Suprapubic skin (tissue), 4 donors: ENCODE measurements around the gene LRP8.

Source experiments
- EP300 ChIP-seq: sonication (generic); formaldehyde crosslinking; IDR thresholded peaks from one replicate; pipeline ENCODE4 v1.6.1; 2017; ENCODE audit warnings: antibody characterized with exemption
- POLR2A ChIP-seq, 2 donors: fragments of 450-650 bp; IDR thresholded peaks; one replicate each; pipeline ENCODE4 v1.6.1; 2017; ENCODE audit warnings: antibody characterized with exemption in 2 of 2, mild to moderate bottlenecking in 2 of 2, moderate library complexity in 2 of 2
- POLR2AphosphoS5 ChIP-seq, 3 donors: sonication (generic); formaldehyde crosslinking; IDR thresholded peaks; one replicate each; pipeline ENCODE4 v1.6.1; 2017; ENCODE audit warnings: antibody characterized with exemption in 3 of 3
- TF ChIP-seq, protein P1 (sequence below), 2 donors: fragments of 200-600 bp in 1 of 2; fragments of 450-650 bp in 1 of 2; sonication (generic) in 1 of 2; IDR thresholded peaks; one replicate each; pipeline ENCODE4 v1.5.1; 2016 to 2019; ENCODE audit warnings: antibody characterized with exemption in 2 of 2, mild to moderate bottlenecking in 1 of 2, moderate library complexity in 1 of 2

DNA sequence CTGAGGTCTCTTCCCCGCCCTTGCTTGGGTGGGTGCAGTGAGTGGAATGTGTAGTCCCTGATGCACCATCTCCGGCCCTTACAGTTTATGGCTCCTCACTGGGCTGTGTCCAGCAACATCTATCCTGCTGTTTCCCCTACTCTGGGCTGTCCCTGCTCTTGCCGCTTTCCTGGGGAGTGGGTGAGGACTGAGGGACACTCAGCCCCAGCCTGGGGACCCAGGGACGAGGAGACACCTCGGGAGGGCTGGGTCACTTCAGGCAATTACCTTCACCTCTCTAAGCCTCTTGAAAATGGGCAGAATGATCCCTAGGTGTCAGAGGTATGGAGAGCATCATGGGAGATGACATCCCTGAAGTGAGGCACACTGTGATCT, 13.6 kb upstream of the LRP8 start:
- TF ChIP-seq, protein P1, sequence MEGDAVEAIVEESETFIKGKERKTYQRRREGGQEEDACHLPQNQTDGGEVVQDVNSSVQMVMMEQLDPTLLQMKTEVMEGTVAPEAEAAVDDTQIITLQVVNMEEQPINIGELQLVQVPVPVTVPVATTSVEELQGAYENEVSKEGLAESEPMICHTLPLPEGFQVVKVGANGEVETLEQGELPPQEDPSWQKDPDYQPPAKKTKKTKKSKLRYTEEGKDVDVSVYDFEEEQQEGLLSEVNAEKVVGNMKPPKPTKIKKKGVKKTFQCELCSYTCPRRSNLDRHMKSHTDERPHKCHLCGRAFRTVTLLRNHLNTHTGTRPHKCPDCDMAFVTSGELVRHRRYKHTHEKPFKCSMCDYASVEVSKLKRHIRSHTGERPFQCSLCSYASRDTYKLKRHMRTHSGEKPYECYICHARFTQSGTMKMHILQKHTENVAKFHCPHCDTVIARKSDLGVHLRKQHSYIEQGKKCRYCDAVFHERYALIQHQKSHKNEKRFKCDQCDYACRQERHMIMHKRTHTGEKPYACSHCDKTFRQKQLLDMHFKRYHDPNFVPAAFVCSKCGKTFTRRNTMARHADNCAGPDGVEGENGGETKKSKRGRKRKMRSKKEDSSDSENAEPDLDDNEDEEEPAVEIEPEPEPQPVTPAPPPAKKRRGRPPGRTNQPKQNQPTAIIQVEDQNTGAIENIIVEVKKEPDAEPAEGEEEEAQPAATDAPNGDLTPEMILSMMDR (IDR thresholded peaks at IDR 0.05) = no peak
- TF ChIP-seq POLR2A (IDR thresholded peaks at IDR 0.05) (no peak), EP300 (no peak), POLR2AphosphoS5 (IDR thresholded peaks at IDR 0.05) (no peak)
